HG02571 (cell line): ENCODE measurements around the gene MKNK1.

ENCODE experiments used
- ATAC-seq: cut with Tn5 transposase; IDR thresholded peaks from one replicate; pipeline ENCODE4 v1.9.1; 2021; ENCODE audit warnings: mild to moderate bottlenecking, moderate library complexity; ENCODE audit not compliant: unreplicated experiment

Gene MKNK1

DNA sequence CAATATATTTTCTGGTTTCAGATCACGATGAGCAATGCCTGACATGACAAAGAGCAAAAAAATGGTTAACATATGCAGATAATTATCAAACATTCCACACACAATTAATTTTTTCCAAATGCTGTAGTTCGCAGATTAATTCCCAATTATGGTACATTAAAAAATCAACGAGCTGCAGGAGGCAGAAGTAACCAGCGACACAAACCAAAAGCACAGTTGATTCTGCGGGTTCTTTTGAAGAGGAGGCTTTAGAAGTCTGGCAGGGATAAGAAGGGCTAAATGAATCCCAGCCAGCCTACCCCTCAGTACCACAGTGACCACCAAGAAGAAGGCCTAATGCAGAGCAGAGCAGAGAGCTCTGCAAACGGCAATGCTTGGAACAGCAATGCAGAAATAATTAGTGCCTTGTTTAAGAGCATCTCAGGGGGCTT, 35.6 kb downstream of the MKNK1 start:
- no peak for ATAC-seq

GRCh38 chr1:46563341-46563740, 40.7 kb downstream of the MKNK1 start:
- ATAC-seq: no peak

DNA sequence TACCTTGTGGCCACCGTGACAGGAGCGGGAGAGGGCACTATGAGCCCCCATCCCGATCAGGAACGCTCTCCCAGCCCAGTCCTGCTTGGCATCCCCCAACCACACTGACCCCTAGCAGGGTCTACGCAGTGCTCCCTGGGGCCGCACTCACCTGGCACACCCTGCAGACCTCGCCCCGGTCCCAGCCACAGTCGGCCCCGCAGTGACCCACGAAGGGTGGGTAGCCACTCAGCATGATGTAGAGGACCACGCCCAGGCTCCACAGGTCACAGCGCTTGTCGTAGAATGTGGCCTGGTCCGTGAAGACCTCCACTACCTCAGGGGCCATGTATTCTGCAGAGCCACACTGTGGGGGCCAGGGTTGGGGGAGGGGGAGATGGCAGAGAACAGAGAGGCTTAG, 41.6 kb downstream of the MKNK1 start:
- no peak for ATAC-seq

DNA sequence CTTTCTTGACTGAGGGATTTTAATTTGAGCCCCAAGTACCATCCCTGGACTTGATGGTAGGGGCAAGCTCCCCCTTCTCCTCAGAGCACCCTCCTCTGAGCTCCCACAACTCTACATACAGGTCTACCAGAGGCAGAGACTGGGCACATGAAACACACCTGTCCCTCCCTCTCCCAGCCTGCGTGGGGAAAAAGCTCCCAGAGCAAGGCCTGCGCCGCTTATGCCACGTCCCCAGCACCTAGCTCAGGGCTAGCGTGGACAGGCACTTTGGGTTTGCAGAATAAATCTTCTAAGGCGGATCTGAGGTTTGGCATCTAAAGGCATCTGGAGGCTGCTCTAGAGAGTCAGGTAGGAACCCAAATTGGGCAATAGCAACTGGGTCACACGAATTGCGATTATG, 45.1 kb downstream of the MKNK1 start:
- no peak for ATAC-seq

DNA sequence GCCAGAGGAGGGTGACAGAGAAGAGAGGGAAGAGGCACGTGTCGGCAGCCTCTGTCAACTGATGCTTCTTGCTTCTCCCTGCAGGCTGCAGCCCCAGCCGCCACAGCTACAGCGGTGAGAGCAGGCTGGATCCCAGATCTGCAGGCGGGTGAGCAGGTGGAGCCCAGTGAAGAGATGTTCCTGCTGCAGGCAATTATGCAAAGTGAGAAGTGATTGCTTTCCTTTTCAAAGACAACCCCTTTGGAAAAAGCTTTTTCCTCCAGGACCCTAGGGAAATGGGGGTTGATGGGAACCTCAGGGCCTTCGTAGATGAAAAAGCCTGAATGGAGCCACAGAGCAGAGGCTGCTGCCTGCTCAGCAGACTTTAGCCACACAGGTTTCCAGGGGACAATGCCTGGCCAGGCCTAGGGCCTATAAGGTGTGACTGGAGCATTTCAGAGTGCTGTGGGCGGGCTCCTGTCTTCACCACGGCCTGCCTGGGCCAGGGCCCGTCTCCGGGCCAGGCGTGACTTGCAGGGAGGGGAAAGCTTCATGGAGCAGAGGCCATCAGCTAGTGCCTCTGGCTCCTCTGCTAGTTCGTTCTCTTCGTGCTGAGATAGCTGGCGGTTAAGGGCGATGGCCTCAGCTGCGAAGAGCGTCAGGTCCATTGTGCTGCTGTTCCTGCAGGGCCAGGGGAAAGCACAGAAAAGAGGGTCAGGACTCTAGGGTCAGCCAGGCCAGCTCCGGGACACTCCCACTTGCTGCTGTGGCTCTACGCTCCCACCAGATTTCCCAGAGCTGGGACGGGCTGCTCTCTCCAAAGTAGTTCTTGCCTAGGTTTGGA, 45.7 kb downstream of the MKNK1 start:
- ATAC-seq: no peak

- no peak for ATAC-seq
Observed at GRCh38 chr1:46557403-46557802, 46.7 kb downstream of the MKNK1 start.

- no peak for ATAC-seq
Observed at GRCh38 chr1:46556822-46557221, 47.2 kb downstream of the MKNK1 start.

DNA sequence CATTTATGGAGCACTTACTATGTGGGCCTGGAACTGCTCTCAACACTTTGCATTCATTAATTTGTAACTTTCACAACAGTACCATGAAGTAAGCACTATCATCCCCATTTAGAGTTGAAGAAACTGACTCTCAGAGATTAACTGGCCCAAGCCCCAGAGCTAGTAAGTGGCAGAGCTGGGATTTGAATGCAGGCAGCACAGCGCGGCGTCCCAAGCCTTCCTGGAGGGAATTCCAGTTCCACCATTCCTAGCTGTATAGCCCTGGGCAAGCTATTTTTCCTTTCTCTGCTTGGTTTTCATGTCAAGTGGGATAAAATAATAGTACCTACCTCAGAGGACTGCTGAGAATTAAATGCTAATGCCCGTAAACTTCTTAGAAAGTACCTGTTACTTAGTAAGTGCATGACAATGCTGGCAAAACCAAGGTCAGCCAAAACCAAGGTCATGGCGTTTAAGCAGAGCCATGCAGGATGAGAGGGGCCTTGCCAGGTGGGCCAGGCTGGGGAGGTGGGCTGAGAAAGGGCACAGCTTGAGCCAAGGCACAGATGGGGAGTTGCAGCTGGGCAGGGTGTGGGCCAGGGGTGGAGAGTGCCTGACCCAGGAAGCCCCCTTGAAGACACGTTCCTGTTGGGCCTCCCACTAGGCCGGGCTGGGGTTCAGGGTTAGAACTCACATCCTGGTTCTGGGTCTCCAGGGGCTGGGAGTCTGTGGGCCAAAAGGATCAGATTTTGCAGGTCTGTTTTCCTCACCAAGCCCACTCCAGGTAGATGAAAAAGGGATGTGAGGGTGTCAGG, 48.0 kb downstream of the MKNK1 start:
- no peak for ATAC-seq

- no peak for ATAC-seq
Observed at GRCh38 chr1:46554597-46555381, 49.3 kb downstream of the MKNK1 start.

DNA sequence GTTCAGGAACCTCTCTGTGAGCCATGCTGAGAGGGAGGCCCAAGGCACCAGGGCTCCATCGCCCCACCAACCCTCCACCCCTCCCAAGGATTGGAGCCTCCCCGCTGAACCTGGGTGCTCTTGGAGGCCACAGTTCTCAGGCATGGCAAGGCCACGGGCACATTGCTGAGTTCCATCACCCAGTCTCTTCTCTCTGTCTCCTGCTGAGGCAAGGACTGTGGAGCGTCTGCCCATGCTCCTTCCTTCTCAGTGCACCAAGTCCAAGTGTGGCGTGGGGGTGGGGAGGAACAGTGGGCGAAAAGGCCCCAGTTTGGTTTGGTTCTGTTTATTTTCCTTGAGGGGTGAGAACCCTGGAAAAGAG, 49.9 kb downstream of the MKNK1 start:
- ATAC-seq: no peak

- ATAC-seq: no peak
Observed at GRCh38 chr1:46553506-46553905, 50.6 kb downstream of the MKNK1 start.

- ATAC-seq: no peak
Observed at GRCh38 chr1:46552357-46553237, 51.5 kb downstream of the MKNK1 start.

DNA sequence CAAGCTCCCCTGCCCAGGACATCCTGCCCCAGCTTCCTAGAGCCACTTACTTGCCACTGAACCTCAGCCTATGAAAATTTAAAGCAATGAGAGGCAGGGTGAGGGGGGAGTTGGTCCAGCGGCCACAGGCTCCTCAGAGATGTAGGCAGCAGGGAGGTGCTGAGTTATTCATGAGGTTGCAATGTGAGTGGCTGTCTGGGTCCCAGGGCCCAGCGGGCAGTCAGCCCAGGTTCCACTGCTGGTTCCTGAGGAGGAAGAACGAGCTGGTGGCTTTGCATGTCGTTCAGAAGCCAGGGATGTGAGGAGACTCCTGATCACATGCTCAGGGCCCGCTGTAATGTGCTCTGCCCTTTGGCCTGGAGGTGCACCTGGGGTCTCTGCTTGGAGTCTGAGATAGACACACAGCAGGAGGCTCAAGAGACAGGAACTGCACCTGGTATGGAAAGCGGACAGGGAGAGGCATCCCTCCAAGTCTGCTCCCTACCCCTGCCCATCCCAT, 52.4 kb downstream of the MKNK1 start, which contains the start of gene KNCN:
Gene KNCN, minus strand, starts transcription at position 51 of the 499 bp plus-strand sequence. CDS start 432 bp downstream, outside the sequence.
- no peak for ATAC-seq

GRCh38 chr1:46550751-46551231, 53.3 kb downstream of the MKNK1 start:
- ATAC-seq: no peak

DNA sequence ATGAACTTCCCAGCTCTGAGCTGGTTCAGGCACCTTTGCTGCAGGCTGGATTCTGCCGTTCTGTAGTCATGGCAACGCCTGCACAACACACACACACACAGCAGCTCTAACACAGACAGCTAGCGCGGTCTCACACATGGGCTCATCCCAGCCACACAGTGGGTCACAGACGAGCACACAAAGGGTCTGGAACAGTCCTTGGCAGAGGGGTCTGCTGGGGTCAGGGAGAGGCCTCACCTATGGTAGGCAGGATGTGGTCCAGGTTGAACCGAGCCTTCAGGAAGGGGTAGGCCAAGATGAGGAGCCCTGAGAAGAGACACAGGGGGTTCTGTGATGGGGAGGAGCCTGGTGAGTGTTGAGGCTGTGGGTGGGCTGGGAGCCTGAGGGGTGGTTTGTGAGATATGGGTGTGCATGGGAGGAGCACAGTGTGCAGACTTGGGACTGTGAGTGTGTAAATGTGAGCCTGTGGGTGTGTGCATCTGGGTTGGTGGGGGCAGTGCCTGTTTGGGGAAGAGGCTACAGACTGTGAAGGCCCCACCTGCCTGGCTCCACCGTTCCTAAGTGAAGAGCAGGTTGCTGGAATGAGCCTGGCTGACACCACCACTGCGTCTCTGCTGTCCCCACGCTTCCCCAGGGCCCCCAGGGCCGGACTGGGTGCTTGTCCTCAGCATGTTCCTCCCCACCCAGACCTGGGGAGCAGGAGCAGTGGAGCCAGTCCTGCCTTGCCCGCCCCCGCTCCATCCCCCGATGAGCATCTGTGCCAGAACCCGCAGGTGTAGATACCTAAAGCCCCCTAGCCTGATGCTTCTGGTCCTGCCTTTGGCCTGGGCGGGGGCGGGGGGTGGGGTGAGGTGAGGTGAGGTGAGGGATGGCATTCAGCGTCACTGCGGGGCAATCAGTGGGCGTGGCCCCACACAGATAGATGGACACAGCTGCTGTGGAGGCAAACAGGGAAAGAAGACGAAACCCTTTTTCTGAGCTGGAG, 54.1 kb downstream of the MKNK1 start:
- ATAC-seq: no peak

- ATAC-seq: no peak
Observed at GRCh38 chr1:46547481-46548383, 56.3 kb downstream of the MKNK1 start.

GRCh38 chr1:46546210-46546609, 57.9 kb downstream of the MKNK1 start:
- ATAC-seq: no peak

DNA sequence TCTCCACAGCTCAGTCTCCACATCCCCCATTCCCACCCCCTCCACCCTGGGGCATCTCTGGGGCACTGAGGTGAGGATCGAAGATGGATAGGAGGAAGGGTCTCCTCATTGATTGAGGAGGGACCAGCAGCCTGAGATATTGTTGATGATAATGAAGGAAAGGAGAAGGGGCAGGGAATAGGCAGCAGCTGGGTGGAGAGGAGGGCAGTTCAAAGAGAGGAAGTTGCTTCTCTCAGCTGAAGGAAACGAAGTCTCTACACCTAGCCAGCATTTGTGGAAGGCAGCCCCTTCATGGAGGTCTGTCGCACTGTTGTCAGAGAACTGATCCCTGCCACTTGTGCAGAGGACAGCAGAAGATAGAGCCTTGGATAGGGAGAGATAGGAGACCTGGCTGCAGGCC, 58.3 kb downstream of the MKNK1 start:
- ATAC-seq: no peak
